CD4-positive, CD25-positive, alpha-beta regulatory T cell (primary cell): ENCODE results near the gene MBNL1. TPM values are rescaled to one million over a fixed set of nuclear protein-coding genes. Genes with fewer than 3 reads are reported as not detected.
"Not testable (repeated sequence)": the region's sequence is repeated elsewhere in the genome, so short reads cannot be mapped to it uniquely, and the experiment has no call there.

ENCODE experiments used
- ATAC-seq, 2 donors: fragments of 150-1000 bp; cut with Tn5 transposase; one replicate each; pipeline ENCODE4 v1.10.0; 2021; ENCODE audit warnings: low read depth in 2 of 2, moderate number of reproducible peaks in 2 of 2, moderate library complexity in 1 of 2
- DNase-seq, 3 donors: peaks; one replicate each; pipeline versions ENCODE4 v3.0.0 to v3.0.0-alpha.2; 2012 to 2022; ENCODE audit warnings: mixed read lengths in 1 of 3
- H3K27ac ChIP-seq: one replicate; pipeline ENCODE4 v1.7.0; 2013; ENCODE audit warnings: mild to moderate bottlenecking, low read length; ENCODE audit not compliant: insufficient read depth, poor library complexity, severe bottlenecking
- H3K27me3 ChIP-seq: one replicate; pipeline ENCODE4 v1.7.0; 2013; ENCODE audit warnings: low read length; ENCODE audit not compliant: control insufficient read depth, insufficient read depth
- H3K36me3 ChIP-seq: one replicate; pipeline ENCODE4 v1.7.0; 2013; ENCODE audit warnings: mild to moderate bottlenecking, low read length, moderate library complexity; ENCODE audit not compliant: control insufficient read depth, insufficient read depth
- H3K4me1 ChIP-seq: 2 replicates; pipeline ENCODE4 v1.7.0; 2013; ENCODE audit warnings: mild to moderate bottlenecking, low read length; ENCODE audit not compliant: insufficient read depth, control insufficient read depth, poor library complexity, severe bottlenecking
- H3K4me3 ChIP-seq: one replicate; pipeline ENCODE4 v1.7.0; 2013; ENCODE audit warnings: low read depth, mild to moderate bottlenecking, low read length, moderate library complexity
- H3K9me3 ChIP-seq, 2 experiments: 1 replicate in 1 of 2; 2 replicates in 1 of 2; pipeline ENCODE4 v1.7.0; 2013; ENCODE audit warnings: low read length in 2 of 2, mild to moderate bottlenecking in 1 of 2, moderate library complexity in 1 of 2; ENCODE audit not compliant: control insufficient read depth in 2 of 2
- H3K27ac Mint-ChIP-seq, 3 donors: one replicate each; pipeline ENCODE4 v1.8.0; 2020 to 2022; ENCODE audit warnings: mild to moderate bottlenecking in 3 of 3, mixed read lengths in 3 of 3, moderate library complexity in 2 of 3
- H3K27me3 Mint-ChIP-seq: one replicate; pipeline ENCODE4 v1.8.0; 2022; ENCODE audit warnings: mild to moderate bottlenecking, mixed read lengths
- H3K36me3 Mint-ChIP-seq: one replicate; pipeline ENCODE4 v1.8.0; 2020; ENCODE audit warnings: mixed read lengths
- H3K4me1 Mint-ChIP-seq, 4 donors: one replicate each; pipeline ENCODE4 v1.8.0; 2020 to 2022; ENCODE audit warnings: mixed read lengths in 4 of 4, mild to moderate bottlenecking in 1 of 4
- H3K4me3 Mint-ChIP-seq, 4 donors: one replicate each; pipeline ENCODE4 v1.8.0; 2020 to 2022; ENCODE audit warnings: mild to moderate bottlenecking in 4 of 4, mixed read lengths in 4 of 4, moderate library complexity in 3 of 4
- H3K9me3 Mint-ChIP-seq, 7 donors: one replicate each; pipeline ENCODE4 v1.8.0; 2020 to 2022; ENCODE audit warnings: mixed read lengths in 7 of 7, mild to moderate bottlenecking in 3 of 7, moderate library complexity in 2 of 7
- polyA plus RNA-seq, 4 donors: library from polyadenylated mRNA; unstranded; fragments of 300-500 nt; fragmentation: Illumina TruSeq; gene quantifications; one replicate each; pipeline ENCODE4 v1.2.3, GENCODE V29; 2021
- total RNA-seq: library from RNA; stranded (reverse); gene quantifications from one replicate; pipeline ENCODE4 v1.2.3, GENCODE V29; 2022

MBNL1 gene
- total and polyA plus RNA-seq, 5 donors from 2014 or later: 221 to 726 (median 252) TPM

DNA sequence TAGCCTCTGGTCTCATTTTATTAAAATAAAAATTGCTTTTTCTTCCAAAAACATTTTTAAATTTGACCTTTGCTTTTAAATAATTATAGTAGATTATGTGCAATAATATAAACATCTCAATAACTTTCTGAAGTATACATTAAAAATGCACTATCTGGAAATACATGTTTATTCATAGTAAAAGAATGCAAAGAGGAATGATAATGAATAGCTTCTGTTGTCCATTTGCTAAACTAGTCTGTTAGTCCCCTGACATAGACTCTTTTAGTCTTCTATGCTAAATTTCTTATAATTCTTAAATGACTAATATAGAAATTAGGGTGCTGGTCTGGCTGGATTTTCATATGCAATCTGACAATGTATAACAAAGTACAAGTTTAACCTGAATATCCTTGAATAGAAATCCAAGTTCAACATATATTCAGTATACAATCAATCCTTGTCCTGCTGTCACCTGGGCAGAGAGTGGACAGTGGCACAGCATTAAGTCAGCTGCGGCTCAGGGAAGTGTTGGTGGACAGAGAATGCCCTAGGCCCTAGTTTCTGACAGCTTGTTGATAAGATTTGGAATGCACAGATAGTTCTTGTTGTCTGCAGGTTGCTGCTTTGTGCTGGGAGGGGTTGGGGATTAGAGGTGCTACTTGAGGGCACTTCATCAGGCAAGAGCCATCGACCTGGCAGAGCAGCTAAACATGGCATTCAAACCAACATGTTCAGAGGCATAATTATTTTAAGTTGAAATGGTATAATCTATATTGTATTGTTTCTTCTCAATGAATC, 161.7 kb downstream of the MBNL1 start:
- H3K27ac Mint-ChIP-seq: peak overlapping the region in 2 of 3 donors; percentile 74 to 87
- Histone ChIP-seq H3K4me3 (no peak overlapping the region), H3K27me3 (no peaks in the 10 kb centered on the region), H3K27ac (peak overlapping the region; percentile 30), H3K9me3 (peaks cover 0 to 2% of the 10 kb centered on the region in 2 experiments), H3K4me1 (peaks cover 7% of the 10 kb centered on the region), H3K36me3 (peaks cover 57% of the 10 kb centered on the region)
- DNase-seq (no peak), ATAC-seq (no peak)
- H3K9me3 Mint-ChIP-seq: peaks cover 0 to 8% (median 3%) of the 10 kb centered on the region in 7 donors
- no peak overlapping the region for H3K4me3 Mint-ChIP-seq
- H3K36me3 Mint-ChIP-seq: peaks cover 63% of the 10 kb centered on the region
- no peaks in the 10 kb centered on the region for H3K27me3 Mint-ChIP-seq
- peaks cover 33 to 66% (median 46%) of the 10 kb centered on the region in 4 donors for H3K4me1 Mint-ChIP-seq

DNA sequence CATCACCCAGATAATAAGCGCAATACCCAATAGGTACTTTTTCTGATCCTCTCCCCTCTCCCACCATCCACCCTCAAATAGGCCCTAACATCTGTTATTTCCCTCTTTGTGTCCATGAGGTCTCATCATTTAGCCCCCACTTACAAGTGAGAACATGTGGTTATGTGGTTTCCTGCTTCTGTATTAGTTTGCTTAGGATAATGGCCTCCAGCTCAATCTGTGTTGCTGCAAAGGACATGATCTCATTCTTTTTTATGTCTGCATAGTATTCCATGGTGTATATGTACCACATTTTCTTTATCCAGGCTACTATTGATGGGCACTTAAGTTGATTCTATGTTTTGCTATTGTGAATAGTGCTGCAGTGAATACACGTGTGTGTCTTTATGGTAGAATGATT, 165.4 kb downstream of the MBNL1 start:
- H3K36me3 Mint-ChIP-seq: peaks cover 70% of the 10 kb centered on the region
- Histone ChIP-seq H3K27me3 (no peaks in the 10 kb centered on the region), H3K27ac (no peak overlapping the region), H3K4me1 (peaks cover 21% of the 10 kb centered on the region), H3K4me3 (no peak overlapping the region), H3K9me3 (peaks cover 0 to 2% of the 10 kb centered on the region in 2 experiments), H3K36me3 (peaks cover 57% of the 10 kb centered on the region)
- H3K27me3 Mint-ChIP-seq: no peaks in the 10 kb centered on the region
- no peak overlapping the region for H3K27ac Mint-ChIP-seq
- peaks cover 45 to 70% (median 53%) of the 10 kb centered on the region in 4 donors for H3K4me1 Mint-ChIP-seq
- H3K4me3 Mint-ChIP-seq: peak overlapping the region in 2 of 4 donors; percentile 49 to 53
- DNase-seq (peak in 1 of 3 donors; percentile 32), ATAC-seq (no peak)
- H3K9me3 Mint-ChIP-seq: peaks cover 0 to 8% (median 3%) of the 10 kb centered on the region in 7 donors

DNA sequence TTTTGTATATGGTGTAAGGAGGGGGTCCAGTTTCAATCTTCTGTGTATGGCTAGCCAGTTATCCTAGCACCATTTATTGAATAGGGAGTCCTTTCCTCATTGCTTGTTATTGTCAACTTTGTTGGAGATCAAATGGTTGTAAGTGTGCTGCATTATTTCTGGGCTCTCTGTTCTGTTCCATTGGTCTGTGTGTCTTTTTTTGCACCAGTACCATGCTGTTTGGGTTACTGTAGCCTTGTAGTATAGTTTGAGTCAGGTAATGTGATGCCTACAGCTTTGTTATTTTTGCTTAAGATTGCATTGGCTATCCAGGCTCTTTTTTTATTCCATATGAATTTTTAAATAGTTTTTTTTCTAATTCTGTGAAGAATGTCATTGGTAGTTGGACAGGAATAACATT, 166.5 kb downstream of the MBNL1 start:
- Histone ChIP-seq H3K4me1 (peaks cover 21% of the 10 kb centered on the region), H3K27ac (peak overlapping the region; percentile 45), H3K4me3 (peak overlapping the region; percentile 62), H3K36me3 (peaks cover 59% of the 10 kb centered on the region)
- Mint-ChIP-seq H3K4me3 (peak overlapping the region in 2 of 4 donors; percentile 32 to 49), H3K27ac (peak overlapping the region in 2 of 3 donors; percentile 40 to 72), H3K36me3 (peaks cover 70% of the 10 kb centered on the region), H3K4me1 (peaks cover 39 to 74% (median 60%) of the 10 kb centered on the region in 4 donors)
- ATAC-seq, DNase-seq, H3K9me3 Mint-ChIP-seq, H3K27me3 ChIP-seq, H3K27me3 Mint-ChIP-seq, H3K9me3 ChIP-seq: not testable (repeated sequence)

DNA sequence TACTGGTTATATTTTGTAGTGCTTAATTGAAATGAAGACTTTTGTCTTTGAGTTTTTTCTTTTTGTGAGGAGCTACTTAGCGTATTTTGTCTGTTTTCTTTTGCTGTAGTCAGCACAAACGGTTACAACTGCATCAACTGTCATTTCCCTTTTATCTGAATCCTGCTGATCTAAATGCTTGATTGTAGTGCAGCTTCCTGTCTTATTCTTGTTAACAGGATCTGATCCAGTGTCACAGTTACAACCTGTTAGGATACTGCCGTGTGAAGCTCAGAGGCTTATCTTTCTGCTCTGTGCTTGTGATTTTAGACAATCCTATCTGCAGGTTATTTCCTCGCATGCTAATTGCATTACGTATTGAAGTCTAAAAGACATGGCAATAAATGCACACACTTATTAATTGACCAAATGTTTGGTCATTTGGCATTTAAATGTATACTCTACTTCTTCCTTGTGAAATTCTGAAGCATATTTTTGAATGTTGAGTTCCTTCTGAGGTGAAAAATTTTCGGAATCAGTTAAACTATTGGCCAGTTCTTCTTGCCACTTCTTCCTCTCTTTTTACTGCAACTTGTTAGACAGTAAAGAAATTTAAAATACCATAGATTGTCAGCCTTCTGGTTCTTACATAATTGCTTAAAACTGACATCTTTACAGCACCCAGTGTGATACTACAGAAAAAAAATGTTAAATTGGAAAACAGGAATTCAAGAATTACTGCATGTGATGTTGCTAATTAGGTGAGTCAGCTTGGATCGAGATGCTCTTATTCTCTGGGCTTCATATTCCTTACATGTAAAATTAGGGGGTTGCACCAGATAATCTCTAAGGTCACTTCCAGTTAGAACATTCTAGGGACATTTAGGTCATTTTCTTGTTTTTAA, 168.2 kb downstream of the MBNL1 start:
- H3K27me3 Mint-ChIP-seq: no peaks in the 10 kb centered on the region
- H3K27ac ChIP-seq: peak overlapping the region; percentile 45
- peaks cover 0 to 2% of the 10 kb centered on the region in 2 experiments for H3K9me3 ChIP-seq
- H3K4me3 ChIP-seq: peak overlapping the region; percentile 62
- peak overlapping the region; percentile 26 to 75 (median 60) for H3K27ac Mint-ChIP-seq
- ATAC-seq (no peak), DNase-seq (no peak)
- H3K4me1 Mint-ChIP-seq: peaks cover 36 to 81% (median 64%) of the 10 kb centered on the region in 4 donors
- peaks cover 26% of the 10 kb centered on the region for H3K4me1 ChIP-seq
- H3K36me3 ChIP-seq: peaks cover 42% of the 10 kb centered on the region
- H3K4me3 Mint-ChIP-seq: peak overlapping the region in 3 of 4 donors; percentile 31 to 70 (median 54)
- H3K9me3 Mint-ChIP-seq: peaks cover 0 to 8% (median 3%) of the 10 kb centered on the region in 7 donors
- no peaks in the 10 kb centered on the region for H3K27me3 ChIP-seq
- peaks cover 60% of the 10 kb centered on the region for H3K36me3 Mint-ChIP-seq

DNA sequence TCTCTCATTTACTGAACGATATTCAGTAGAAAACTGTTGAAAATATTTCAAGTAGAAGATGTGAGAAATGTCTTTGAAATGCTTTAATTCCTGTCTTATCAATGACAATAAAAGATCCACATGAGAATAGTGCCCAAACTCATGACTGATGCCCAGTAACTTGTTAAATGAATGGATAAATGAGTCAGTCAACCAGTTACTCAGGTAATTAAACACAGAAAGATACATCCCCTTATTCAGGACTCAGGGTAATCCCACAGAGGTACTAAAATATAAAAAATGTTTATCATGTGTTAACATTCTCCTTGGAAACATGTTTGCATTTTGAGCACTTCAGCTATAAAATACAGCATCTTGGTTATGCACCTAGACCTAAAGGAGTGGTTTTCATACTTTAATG, 169.5 kb downstream of the MBNL1 start:
- H3K9me3 Mint-ChIP-seq: peaks cover 0 to 8% (median 3%) of the 10 kb centered on the region in 7 donors
- DNase-seq (no peak), ATAC-seq (no peak)
- no peaks in the 10 kb centered on the region for H3K27me3 ChIP-seq
- H3K4me3 Mint-ChIP-seq: peak overlapping the region; percentile 2 to 65 (median 36)
- no peak overlapping the region for H3K4me3 ChIP-seq
- H3K9me3 ChIP-seq: peaks cover 0 to 2% of the 10 kb centered on the region in 2 experiments
- H3K36me3 Mint-ChIP-seq: peaks cover 47% of the 10 kb centered on the region
- peaks cover 30% of the 10 kb centered on the region for H3K36me3 ChIP-seq
- peak overlapping the region; percentile 25 for H3K27ac ChIP-seq
- H3K4me1 Mint-ChIP-seq: peaks cover 41 to 87% (median 74%) of the 10 kb centered on the region in 4 donors
- peak overlapping the region in 2 of 3 donors; percentile 32 to 69 for H3K27ac Mint-ChIP-seq
- H3K4me1 ChIP-seq: peaks cover 38% of the 10 kb centered on the region
- no peaks in the 10 kb centered on the region for H3K27me3 Mint-ChIP-seq

DNA sequence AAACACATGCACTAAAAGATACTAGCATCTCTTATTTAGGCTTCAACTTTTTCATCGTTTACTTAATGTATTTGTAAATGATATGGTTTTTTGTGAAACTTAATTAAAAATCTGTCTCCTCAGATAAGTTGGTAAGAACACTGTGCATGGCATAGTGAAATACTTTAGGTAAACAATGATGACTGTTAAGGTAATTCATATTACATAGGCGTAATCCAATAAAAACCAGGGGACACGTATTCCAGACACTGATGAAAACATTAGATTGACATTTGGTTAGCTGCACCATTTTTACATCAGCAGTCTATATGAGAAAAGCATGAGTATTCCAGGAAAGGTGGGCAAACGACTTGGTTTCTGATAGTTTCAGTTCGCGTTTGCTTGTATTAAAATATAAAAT, 170.0 kb downstream of the MBNL1 start:
- peaks cover 0 to 8% (median 3%) of the 10 kb centered on the region in 7 donors for H3K9me3 Mint-ChIP-seq
- peak overlapping the region in 2 of 3 donors; percentile 3 to 77 for H3K27ac Mint-ChIP-seq
- Histone ChIP-seq H3K9me3 (peaks cover 0 to 2% of the 10 kb centered on the region in 2 experiments), H3K27me3 (no peaks in the 10 kb centered on the region), H3K4me3 (no peak overlapping the region), H3K36me3 (peaks cover 27% of the 10 kb centered on the region), H3K4me1 (peaks cover 41% of the 10 kb centered on the region), H3K27ac (no peak overlapping the region)
- peak overlapping the region in 2 of 4 donors; percentile 32 to 39 for H3K4me3 Mint-ChIP-seq
- ATAC-seq (no peak), DNase-seq (no peak)
- no peaks in the 10 kb centered on the region for H3K27me3 Mint-ChIP-seq
- peaks cover 42 to 92% (median 76%) of the 10 kb centered on the region in 4 donors for H3K4me1 Mint-ChIP-seq
- H3K36me3 Mint-ChIP-seq: peaks cover 45% of the 10 kb centered on the region

DNA sequence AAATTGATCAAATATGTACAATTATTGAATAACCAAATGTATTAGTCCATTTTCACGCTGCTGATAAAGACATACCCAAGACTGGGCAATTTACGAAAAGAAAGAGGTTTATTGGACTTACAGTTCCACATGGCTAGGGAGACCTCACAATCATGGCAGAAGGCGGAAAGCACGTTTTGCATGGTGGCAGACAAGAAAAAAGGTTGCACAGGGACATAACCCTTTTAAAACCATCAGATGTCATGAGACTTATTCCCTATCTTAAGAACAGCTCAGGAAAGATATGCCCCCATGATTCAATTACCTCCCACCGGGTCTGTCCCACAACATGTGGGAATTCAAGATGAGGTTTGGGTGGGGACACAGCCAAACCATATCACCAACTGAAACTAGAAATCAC, 171.5 kb downstream of the MBNL1 start:
- peaks cover 51 to 92% (median 80%) of the 10 kb centered on the region in 4 donors for H3K4me1 Mint-ChIP-seq

More for the DNA sequence above, 171.5 kb downstream of the MBNL1 start:
- not testable (repeated sequence) for H3K27me3 ChIP-seq, DNase-seq, H3K9me3 ChIP-seq, ATAC-seq, H3K27me3 Mint-ChIP-seq, H3K4me3 ChIP-seq, H3K9me3 Mint-ChIP-seq
- H3K36me3 ChIP-seq: peaks cover 20% of the 10 kb centered on the region
- H3K36me3 Mint-ChIP-seq: peaks cover 32% of the 10 kb centered on the region
- H3K27ac ChIP-seq: peak overlapping the region; percentile 45
- peak overlapping the region in 1 of 3 donors; percentile 16 for H3K27ac Mint-ChIP-seq
- H3K4me3 Mint-ChIP-seq: peak overlapping the region in 3 of 4 donors; percentile 2 to 73 (median 4)
- H3K4me1 ChIP-seq: peaks cover 54% of the 10 kb centered on the region
